DOHH2 (cell line): Measurements from ENCODE around the gene EPS8L3.

Source experiments
- H3F3A ChIP-seq: fragments of 200-600 bp; sonication (generic), shearing (Covaris generic); 2 replicates; pipeline ENCODE4 v1.6.0; 2016; ENCODE audit warnings: antibody characterized with exemption, mild to moderate bottlenecking; ENCODE audit not compliant: control insufficient read depth, insufficient read depth
- H3K27ac ChIP-seq: fragments of 200-600 bp; sonication (generic); 2 replicates; pipeline ENCODE4 v1.5.1; 2014; ENCODE audit warnings: low read depth, mild to moderate bottlenecking, low read length, moderate library complexity
- H3K27me3 ChIP-seq: fragments of 200-600 bp; sonication (generic); 2 replicates; pipeline ENCODE4 v1.6.1; 2014; ENCODE audit warnings: mild to moderate bottlenecking, low read length, mixed read lengths; ENCODE audit not compliant: control insufficient read depth
- H3K36me3 ChIP-seq: fragments of 200-600 bp; sonication (generic); 2 replicates; pipeline ENCODE4 v1.6.1; 2014; ENCODE audit warnings: mild to moderate bottlenecking, low read length, moderate library complexity, mixed read lengths; ENCODE audit not compliant: control insufficient read depth
- H3K4me1 ChIP-seq: fragments of 200-600 bp; sonication (generic); 2 replicates; pipeline ENCODE4 v1.6.1; 2014; ENCODE audit warnings: mild to moderate bottlenecking, low read length, mixed read lengths; ENCODE audit not compliant: control insufficient read depth
- H3K4me2 ChIP-seq: fragments of 200-600 bp; sonication (generic); 2 replicates; pipeline ENCODE4 v1.6.0; 2014; ENCODE audit warnings: mild to moderate bottlenecking, low read length, moderate library complexity
- H3K4me3 ChIP-seq: fragments of 200-600 bp; sonication (generic); 2 replicates; pipeline ENCODE4 v1.5.1; 2014; ENCODE audit warnings: mild to moderate bottlenecking, low read length, mixed read lengths
- H3K79me2 ChIP-seq: fragments of 200-600 bp; sonication (generic); 2 replicates; pipeline ENCODE4 v1.6.1; 2014; ENCODE audit warnings: mild to moderate bottlenecking, low read length, mixed read lengths; ENCODE audit not compliant: control insufficient read depth
- H3K9me2 ChIP-seq: fragments of 200-600 bp; sonication (generic); replicated peaks from 2 replicates; pipeline ENCODE4 v1.6.1; 2014; ENCODE audit warnings: mild to moderate bottlenecking, low read length, mixed read lengths; ENCODE audit not compliant: control insufficient read depth
- H3K9me3 ChIP-seq: fragments of 200-600 bp; sonication (generic); 2 replicates; pipeline ENCODE4 v1.6.1; 2014; ENCODE audit warnings: antibody characterized with exemption, low read length, mixed read lengths; ENCODE audit not compliant: control insufficient read depth, insufficient read depth
- H4K20me1 ChIP-seq: fragments of 200-600 bp; sonication (generic); 2 replicates; pipeline ENCODE4 v1.6.0; 2014; ENCODE audit warnings: low read depth, mild to moderate bottlenecking, antibody characterized with exemption, low read length, moderate library complexity; ENCODE audit not compliant: control insufficient read depth, insufficient read depth
- CTCF ChIP-seq: fragments of 200-600 bp; sonication (generic); IDR thresholded peaks from one replicate; pipeline ENCODE4 v1.5.1; 2014; ENCODE audit warnings: antibody characterized with exemption, mild to moderate bottlenecking, low read depth, low read length; ENCODE audit not compliant: poor library complexity, severe bottlenecking
- EZH2phosphoT487 ChIP-seq: fragments of 200-600 bp; sonication (generic); IDR thresholded peaks from 2 replicates; pipeline ENCODE4 v1.6.1; 2017; ENCODE audit warnings: borderline replicate concordance, mild to moderate bottlenecking, antibody characterized with exemption, low read length, moderate library complexity, mixed read lengths

EPS8L3 gene

GRCh38 chr1:109786112-109786480, 22.4 kb upstream of the EPS8L3 start:
- no peak overlapping the region for H3K4me3 ChIP-seq
- no peaks in the 10 kb centered on the region for H3K9me2 ChIP-seq
- no peaks in the 10 kb centered on the region for H4K20me1 ChIP-seq
- no peak overlapping the region for H3K4me2 ChIP-seq
- no peaks in the 10 kb centered on the region for H3F3A ChIP-seq
- H3K27me3 ChIP-seq: peaks cover 7% of the 10 kb centered on the region
- no peaks in the 10 kb centered on the region for H3K79me2 ChIP-seq
- no peaks in the 10 kb centered on the region for H3K36me3 ChIP-seq
- no peak for TF ChIP-seq EZH2phosphoT487
- no peak for TF ChIP-seq CTCF
- no peaks in the 10 kb centered on the region for H3K9me3 ChIP-seq
- no peaks in the 10 kb centered on the region for H3K4me1 ChIP-seq
- H3K27ac ChIP-seq: no peak overlapping the region

DNA sequence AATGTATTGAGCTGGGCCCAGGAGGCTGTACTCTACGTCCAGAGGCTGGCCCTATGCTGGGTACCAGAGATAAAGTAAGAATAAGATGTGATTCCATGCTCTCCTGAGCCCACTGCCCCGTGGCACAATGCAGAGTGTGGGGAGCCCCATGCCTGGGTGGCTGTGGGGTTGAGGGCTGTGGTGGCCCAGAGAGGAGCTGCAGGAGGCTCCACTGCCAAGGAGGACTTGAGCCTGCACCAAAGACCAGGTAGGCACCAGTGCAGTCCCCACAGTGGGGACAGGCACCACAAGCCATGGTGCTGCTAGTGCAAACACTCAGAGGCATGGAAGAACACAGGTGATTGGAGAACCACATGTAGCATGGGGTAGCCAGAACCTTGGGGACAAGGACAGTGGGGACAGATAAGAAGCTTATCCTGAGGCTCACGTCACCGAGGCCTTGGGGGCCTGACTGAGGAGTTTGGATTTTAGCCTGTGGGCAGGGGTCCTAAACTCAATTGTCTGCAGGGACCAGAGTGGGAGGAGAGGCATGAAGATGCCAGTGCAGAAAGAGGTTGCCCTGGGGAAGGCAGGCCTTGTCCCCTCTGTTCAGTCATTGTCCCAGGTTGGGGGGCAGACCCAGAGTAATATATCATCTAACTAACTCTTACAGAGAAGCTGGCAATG, 21.9 kb upstream of the EPS8L3 start:
- Histone ChIP-seq H3K27me3 (peaks cover 7% of the 10 kb centered on the region), H3K4me1 (no peaks in the 10 kb centered on the region)

GRCh38 chr1:109784551-109785252, 21.0 kb upstream of the EPS8L3 start:
- Histone ChIP-seq H3K27ac (no peak overlapping the region), H3K27me3 (peaks cover 7% of the 10 kb centered on the region), H3K9me2 (no peaks in the 10 kb centered on the region), H3K79me2 (no peaks in the 10 kb centered on the region), H3K4me2 (no peak overlapping the region), H3F3A (no peaks in the 10 kb centered on the region), H4K20me1 (no peaks in the 10 kb centered on the region), H3K9me3 (no peaks in the 10 kb centered on the region), H3K4me1 (no peaks in the 10 kb centered on the region), H3K36me3 (no peaks in the 10 kb centered on the region), H3K4me3 (no peak overlapping the region)
- TF ChIP-seq CTCF (no peak), EZH2phosphoT487 (no peak)

More for the DNA sequence above, 21.9 kb upstream of the EPS8L3 start:
- H3K79me2 ChIP-seq: no peaks in the 10 kb centered on the region
- no peak overlapping the region for H3K4me2 ChIP-seq
- H3K4me3 ChIP-seq: no peak overlapping the region
- H3K27ac ChIP-seq: no peak overlapping the region
- H4K20me1 ChIP-seq: no peaks in the 10 kb centered on the region
- no peaks in the 10 kb centered on the region for H3K9me3 ChIP-seq
- H3F3A ChIP-seq: no peaks in the 10 kb centered on the region
- H3K36me3 ChIP-seq: no peaks in the 10 kb centered on the region
- no peaks in the 10 kb centered on the region for H3K9me2 ChIP-seq
- no peak for TF ChIP-seq EZH2phosphoT487
- TF ChIP-seq CTCF: no peak
